ENCODE results near the gene GPRIN1. TPM values are rescaled to one million over a fixed set of nuclear protein-coding genes. Genes with fewer than 3 reads are reported as not detected.

GPRIN1 gene
- polyA plus RNA-seq, 1 of the 3 experiments (the other 2 are of a cell fraction) = 6.6 TPM

- no peak for TF ChIP-seq ZBTB33 (IDR thresholded peaks at IDR 0.05; ENCODE audit: borderline replicate concordance, low read depth)
- TF ChIP-seq GATA2 (CRISPR knock-in tag; IDR thresholded peaks at IDR 0.05) = no peak
Measured at GRCh38 chr5:176628406-176629228, 18.7 kb upstream of the GPRIN1 start (continued).

- Histone ChIP-seq H3K79me2 (ENCODE audit: insufficient read depth) (no peaks in the 10 kb centered on the region), H2AFZ (ENCODE audit: low read depth) (no peak overlapping the region), H3K9me3 (no peaks in the 10 kb centered on the region), H3K27me3 (ENCODE audit: insufficient read depth) (peaks cover 28% of the 10 kb centered on the region; the same call in 1 of the 2 replicates), H4K20me1 (ENCODE audit: insufficient read depth) (no peaks in the 10 kb centered on the region), H3K27ac (ENCODE audit: low read depth in 2 of 2, low read length in 1 of 2) (no peak overlapping the region), H3K9me2 (no peaks in the 10 kb centered on the region), H3K9ac (no peak overlapping the region), H3K36me3 (replicated peaks in 1 of 2; ENCODE audit: control insufficient read depth in 1 of 2, insufficient read depth in 2 of 2, low read length in 1 of 2) (no peaks in the 10 kb centered on the region), H3F3A (replicated peaks; ENCODE audit: insufficient read depth) (no peaks in the 10 kb centered on the region), H3K4me2 (no peak overlapping the region), H3K4me1 (ENCODE audit: control insufficient read depth in 1 of 2, insufficient read depth in 2 of 2, low read depth in 1 of 2, low read length in 1 of 2) (peaks cover 0 to 9% of the 10 kb centered on the region in 2 experiments; a peak in 1 of 4 replicates), H3K4me3 (ENCODE audit: low read depth in 2 of 2, low read length in 1 of 2) (no peak overlapping the region)
- CTCF ChIA-PET = interaction anchor here (0.6 kb wide), 1 partner anchor 31 kb away, joined by 3 read pairs; no protein-coding TSS in a partner anchor
- TF ChIP-seq JUND (IDR thresholded peaks at IDR 0.05) (no peak), NRF1 (IDR thresholded peaks at IDR 0.05; ENCODE audit: low read depth, low read length) (no peak), EP300 (IDR thresholded peaks at IDR 0.05; ENCODE audit: borderline replicate concordance in 1 of 2, low read depth in 1 of 2, low read length in 1 of 2) (no peak), SIN3A (IDR thresholded peaks at IDR 0.05; ENCODE audit: borderline replicate concordance, low read depth, low read length) (no peak), ELF1 (IDR thresholded peaks at IDR 0.05) (no peak), REST (IDR thresholded peaks at IDR 0.05; ENCODE audit: low read depth, low read length) (no peak), RFX5 (IDR thresholded peaks at IDR 0.05; ENCODE audit: low read length) (no peak), RAD21 (IDR thresholded peaks at IDR 0.05; ENCODE audit: low read length) (no peak), IRF3 (IDR thresholded peaks at IDR 0.05; ENCODE audit: low read depth, low read length) (no peak), MXI1 (IDR thresholded peaks at IDR 0.05; ENCODE audit: low read depth, low read length) (no peak), NFIC (IDR thresholded peaks at IDR 0.05; ENCODE audit: borderline replicate concordance) (no peak)
- TF ChIP-seq, protein P1, sequence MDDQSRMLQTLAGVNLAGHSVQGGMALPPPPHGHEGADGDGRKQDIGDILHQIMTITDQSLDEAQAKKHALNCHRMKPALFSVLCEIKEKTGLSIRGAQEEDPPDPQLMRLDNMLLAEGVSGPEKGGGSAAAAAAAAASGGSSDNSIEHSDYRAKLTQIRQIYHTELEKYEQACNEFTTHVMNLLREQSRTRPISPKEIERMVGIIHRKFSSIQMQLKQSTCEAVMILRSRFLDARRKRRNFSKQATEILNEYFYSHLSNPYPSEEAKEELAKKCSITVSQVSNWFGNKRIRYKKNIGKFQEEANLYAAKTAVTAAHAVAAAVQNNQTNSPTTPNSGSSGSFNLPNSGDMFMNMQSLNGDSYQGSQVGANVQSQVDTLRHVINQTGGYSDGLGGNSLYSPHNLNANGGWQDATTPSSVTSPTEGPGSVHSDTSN (IDR thresholded peaks at IDR 0.05) = no peak
- TF ChIP-seq, protein P2, sequence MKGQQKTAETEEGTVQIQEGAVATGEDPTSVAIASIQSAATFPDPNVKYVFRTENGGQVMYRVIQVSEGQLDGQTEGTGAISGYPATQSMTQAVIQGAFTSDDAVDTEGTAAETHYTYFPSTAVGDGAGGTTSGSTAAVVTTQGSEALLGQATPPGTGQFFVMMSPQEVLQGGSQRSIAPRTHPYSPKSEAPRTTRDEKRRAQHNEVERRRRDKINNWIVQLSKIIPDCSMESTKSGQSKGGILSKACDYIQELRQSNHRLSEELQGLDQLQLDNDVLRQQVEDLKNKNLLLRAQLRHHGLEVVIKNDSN (IDR thresholded peaks at IDR 0.05; ENCODE audit: borderline replicate concordance, low read depth) = no peak
- DNase-seq = no peak
- WGBS (ENCODE audit: low lambda C conversion rate) = 73% methylated on average over 5 of the region's 5 CpGs
- POLR2A ChIA-PET = no interaction called here
Measured at GRCh38 chr5:176627582-176627981, 17.6 kb upstream of the GPRIN1 start.
